ENCODE results near the gene PER3.

DNA sequence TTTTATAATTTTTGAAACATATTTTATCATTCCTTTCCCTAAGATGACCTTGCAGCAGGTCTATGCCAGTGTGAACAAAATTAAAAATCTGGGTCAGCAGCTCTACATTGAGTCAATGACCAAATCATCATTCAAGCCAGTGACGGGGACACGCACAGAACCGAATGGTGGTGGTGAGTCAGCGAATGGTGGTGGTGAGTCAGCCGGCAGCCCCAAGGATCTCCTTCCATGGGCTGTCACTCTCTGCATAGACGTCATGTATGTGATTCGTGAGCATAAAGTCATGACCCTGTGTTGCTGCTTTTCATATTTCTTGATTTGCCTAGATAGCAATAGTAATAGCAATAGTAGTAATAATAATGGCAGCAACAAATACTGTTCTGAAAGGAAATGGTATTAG, 26.3 kb downstream of the PER3 start:
- TF ChIP-seq, protein P1, sequence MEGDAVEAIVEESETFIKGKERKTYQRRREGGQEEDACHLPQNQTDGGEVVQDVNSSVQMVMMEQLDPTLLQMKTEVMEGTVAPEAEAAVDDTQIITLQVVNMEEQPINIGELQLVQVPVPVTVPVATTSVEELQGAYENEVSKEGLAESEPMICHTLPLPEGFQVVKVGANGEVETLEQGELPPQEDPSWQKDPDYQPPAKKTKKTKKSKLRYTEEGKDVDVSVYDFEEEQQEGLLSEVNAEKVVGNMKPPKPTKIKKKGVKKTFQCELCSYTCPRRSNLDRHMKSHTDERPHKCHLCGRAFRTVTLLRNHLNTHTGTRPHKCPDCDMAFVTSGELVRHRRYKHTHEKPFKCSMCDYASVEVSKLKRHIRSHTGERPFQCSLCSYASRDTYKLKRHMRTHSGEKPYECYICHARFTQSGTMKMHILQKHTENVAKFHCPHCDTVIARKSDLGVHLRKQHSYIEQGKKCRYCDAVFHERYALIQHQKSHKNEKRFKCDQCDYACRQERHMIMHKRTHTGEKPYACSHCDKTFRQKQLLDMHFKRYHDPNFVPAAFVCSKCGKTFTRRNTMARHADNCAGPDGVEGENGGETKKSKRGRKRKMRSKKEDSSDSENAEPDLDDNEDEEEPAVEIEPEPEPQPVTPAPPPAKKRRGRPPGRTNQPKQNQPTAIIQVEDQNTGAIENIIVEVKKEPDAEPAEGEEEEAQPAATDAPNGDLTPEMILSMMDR (IDR thresholded peaks at IDR 0.05), result no peak
- TF ChIP-seq EP300 (IDR thresholded peaks at IDR 0.05) (no peak), POLR2A (IDR thresholded peaks at IDR 0.05) (no peak)
